K562 (cell line): ENCODE data around the gene CCT8L2. TPM values are rescaled to one million over a fixed set of nuclear protein-coding genes. Genes with fewer than 3 reads are reported as not detected.

Experiments used
- CTCF ChIP-seq, 3 experiments: IDR thresholded peaks in 2 of 3; conservative IDR thresholded peaks in 1 of 3; 2 replicates each; pipeline ENCODE4 v1.5.1; 2011 to 2012; ENCODE audit warnings: low read length in 3 of 3, mild to moderate bottlenecking in 3 of 3, control low read depth in 2 of 3, improper control_type of control experiment in 1 of 3, inconsistent platforms in 1 of 3, low read depth in 1 of 3, mixed read lengths in 1 of 3, moderate library complexity in 1 of 3; ENCODE audit not compliant: insufficient read depth in 2 of 3
- CTCFL ChIP-seq: IDR thresholded peaks from 2 replicates; pipeline ENCODE4 v1.6.1; 2011; ENCODE audit warnings: borderline replicate concordance, low read depth, mild to moderate bottlenecking, moderate library complexity, low read length; ENCODE audit not compliant: insufficient read depth, poor library complexity, severe bottlenecking
- ETS1 ChIP-seq: conservative IDR thresholded peaks from 2 replicates; pipeline ENCODE4 v1.6.1; 2011; ENCODE audit warnings: low read depth, mild to moderate bottlenecking, low read length; ENCODE audit not compliant: control insufficient read depth
- KDM5B ChIP-seq: fragments of 200-600 bp; sonication (generic); IDR thresholded peaks from 2 replicates; pipeline ENCODE4 v1.6.1; 2012; ENCODE audit warnings: low read depth, mild to moderate bottlenecking, moderate library complexity, low read length, control low read depth, inconsistent platforms; ENCODE audit not compliant: insufficient replicate concordance
- NCOA6 ChIP-seq: fragments of 450-650 bp; IDR thresholded peaks from 2 replicates; pipeline ENCODE4 v1.6.1; 2017; ENCODE audit warnings: mild to moderate bottlenecking
- PCBP2 ChIP-seq: fragments of 200-400 bp; formaldehyde crosslinking; IDR thresholded peaks from 2 replicates; pipeline ENCODE4 v1.6.1; 2018; ENCODE audit warnings: low read length, low read depth, mild to moderate bottlenecking, moderate library complexity; ENCODE audit not compliant: poor library complexity, severe bottlenecking
- POLR3A ChIP-seq: IDR thresholded peaks from 2 replicates; pipeline ENCODE4 v1.6.1; 2011; ENCODE audit warnings: borderline replicate concordance, mild to moderate bottlenecking, moderate library complexity; ENCODE audit not compliant: insufficient read length, insufficient read depth; ENCODE audit errors: extremely low read depth
- RBFOX2 ChIP-seq: fragments of 200-400 bp; formaldehyde crosslinking; IDR thresholded peaks from 2 replicates; pipeline ENCODE4 v1.6.1; 2017; ENCODE audit warnings: low read depth, mild to moderate bottlenecking, low read length, moderate library complexity
- UBTF ChIP-seq, 2 experiments: IDR thresholded peaks; 2 replicates each; pipeline ENCODE4 v1.6.1; 2012; ENCODE audit warnings: improper control_type of control experiment in 2 of 2, low read depth in 2 of 2, low read length in 2 of 2, borderline replicate concordance in 1 of 2
- ZBTB12 ChIP-seq: fragments of 250-450 bp; sonication (Bioruptor Pico); IDR thresholded peaks from 2 replicates; pipeline ENCODE4 v1.4.0; 2020
- ZFP1 ChIP-seq: fragments of 450-650 bp; formaldehyde crosslinking; IDR thresholded peaks from 2 replicates; pipeline ENCODE4 v1.4.0; 2020; ENCODE audit warnings: mild to moderate bottlenecking, mixed read lengths
- ZNF197 ChIP-seq: fragments of 200-800 bp; sonication (Bioruptor generic); IDR thresholded peaks from 2 replicates; pipeline ENCODE4 v1.6.1; 2016; ENCODE audit warnings: low read depth, missing genetic modification characterization, missing compliant biosample characterization
- ZNF212 ChIP-seq: fragments of 450-650 bp; formaldehyde crosslinking; IDR thresholded peaks from 2 replicates; pipeline ENCODE4 v1.4.0; 2020; ENCODE audit warnings: mild to moderate bottlenecking
- polyA plus RNA-seq, 8 experiments: library from polyadenylated mRNA; depleted of rRNA in 4 of 8; stranded (reverse) in 5 of 8; unstranded in 3 of 8; fragments of >200 nt; fragmentation: Nextera tagmentation in 2 of 8; fragmentation: Illumina TruSeq in 1 of 8; extraction: Ambion mirVana in 2 of 8; extraction: Trizol in 1 of 8; gene quantifications; 2 replicates each; pipeline versions ENCODE4 v1.2.1 to v1.2.3, GENCODE V29; 2011 to 2014; ENCODE audit warnings: inconsistent platforms in 1 of 8, missing spikeins in 1 of 8
- total RNA-seq, 7 experiments: library from RNA; depleted of rRNA in 6 of 7; stranded (reverse); fragments of >200 nt in 6 of 7; fragmentation: Illumina TruSeq in 2 of 7; extraction: Trizol in 2 of 7; gene quantifications; 2 replicates each; pipeline versions ENCODE4 v1.2.1 to v1.2.3, GENCODE V29; 2011 to 2021; ENCODE audit warnings: low replicate concordance in 1 of 7
- TF ChIP-seq, protein P1 (sequence below): sonication (generic); formaldehyde crosslinking; IDR thresholded peaks from 2 replicates; pipeline ENCODE4 v1.8.0; 2022; ENCODE audit warnings: missing genetic modification reagents, mild to moderate bottlenecking, moderate library complexity, borderline replicate concordance

CCT8L2 gene
- total and polyA plus RNA-seq, 9 of the 15 experiments (the other 6 are each of a cell fraction or from before 2014, with no cell fraction given): 0.13 TPM; not detected in 8

GRCh38 chr22:16601437-16602223 is 9.0 kb upstream of the CCT8L2 start (continued):
- TF ChIP-seq CTCF (IDR thresholded peaks at IDR 0.05 in 2 of 3, conservative IDR thresholded peaks at IDR 0.05 in 1 of 3; ENCODE audit: insufficient read depth in 2 of 3, low read depth in 1 of 3, low read length in 3 of 3) (0 out of 6 replicates have a peak, but pooled peaks of 2 of the 3 experiments have one; percentile 1 to 2), RBFOX2 (peak; percentile 87), ZBTB12 (CRISPR knock-in tag) (no peak), NCOA6 (peak; percentile 97), KDM5B (peak; percentile 62), ETS1 (peak; percentile 62; the same call in 1 of the 2 replicates), CTCFL (peak; percentile 64), POLR3A (no peak), ZNF197 (CRISPR knock-in tag) (peak; percentile 14; the same call in 1 of the 2 replicates), UBTF (IDR thresholded peaks at IDR 0.05; ENCODE audit: borderline replicate concordance in 1 of 2, low read depth in 2 of 2, low read length in 2 of 2) (peak in 1 of 2 experiments; percentile 42; a peak in 1 of 4 replicates), ZNF212 (0 out of 2 replicates have a peak, but pooled peaks have one; percentile 77), ZFP1 (CRISPR knock-in tag) (0 out of 2 replicates have a peak, but pooled peaks have one; percentile 17), PCBP2 (peak; percentile 90)
- TF ChIP-seq, protein P1, sequence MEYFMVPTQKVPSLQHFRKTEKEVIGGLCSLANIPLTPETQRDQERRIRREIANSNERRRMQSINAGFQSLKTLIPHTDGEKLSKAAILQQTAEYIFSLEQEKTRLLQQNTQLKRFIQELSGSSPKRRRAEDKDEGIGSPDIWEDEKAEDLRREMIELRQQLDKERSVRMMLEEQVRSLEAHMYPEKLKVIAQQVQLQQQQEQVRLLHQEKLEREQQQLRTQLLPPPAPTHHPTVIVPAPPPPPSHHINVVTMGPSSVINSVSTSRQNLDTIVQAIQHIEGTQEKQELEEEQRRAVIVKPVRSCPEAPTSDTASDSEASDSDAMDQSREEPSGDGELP (CRISPR knock-in tag): peak; percentile 28; the same call in 1 of the 2 replicates
